Fibroblast of lung (primary cell): ENCODE measurements around the gene PDE6D. TPM values are rescaled to one million over a fixed set of nuclear protein-coding genes. Genes with fewer than 3 reads are reported as not detected.

ENCODE experiments used
- DNase-seq, 2 donors: peaks; one replicate each; pipeline versions ENCODE4 v3.0.0 to v3.0.0-alpha.2; 2010; ENCODE audit warnings: low read depth in 2 of 2
- H2AFZ ChIP-seq: 2 replicates; pipeline ENCODE4 v1.5.1; 2012; ENCODE audit warnings: low read length, control low read depth, inconsistent platforms
- H3K27ac ChIP-seq: 2 replicates; pipeline ENCODE4 v1.5.1; 2011; ENCODE audit warnings: low read length, control low read depth; ENCODE audit not compliant: insufficient read depth
- H3K27me3 ChIP-seq: 2 replicates; pipeline ENCODE4 v1.5.1; 2011; ENCODE audit warnings: mild to moderate bottlenecking, low read length; ENCODE audit not compliant: control insufficient read depth, insufficient read depth
- H3K36me3 ChIP-seq: 2 replicates; pipeline ENCODE4 v1.5.1; 2011; ENCODE audit warnings: low read length; ENCODE audit not compliant: control insufficient read depth, insufficient read depth
- H3K4me1 ChIP-seq: 2 replicates; pipeline ENCODE4 v1.5.1; 2011; ENCODE audit warnings: low read length; ENCODE audit not compliant: control insufficient read depth, insufficient read depth; ENCODE audit errors: extremely low read depth
- H3K4me2 ChIP-seq: 2 replicates; pipeline ENCODE4 v1.5.1; 2011; ENCODE audit warnings: low read length, control low read depth; ENCODE audit not compliant: insufficient read depth; ENCODE audit errors: extremely low read depth
- H3K4me3 ChIP-seq, 4 experiments: fragments of 200-600 bp in 1 of 4; sonication (generic) in 1 of 4; replicated peaks in 1 of 4; 2 replicates each; pipeline ENCODE4 v1.5.1; 2011 to 2016; ENCODE audit warnings: low read length in 4 of 4, low read depth in 3 of 4, mild to moderate bottlenecking in 3 of 4, control low read depth in 2 of 4, inconsistent platforms in 1 of 4, mixed read lengths in 1 of 4; ENCODE audit not compliant: insufficient read depth in 1 of 4; ENCODE audit errors: control extremely low read depth in 1 of 4
- H3K79me2 ChIP-seq: 2 replicates; pipeline ENCODE4 v1.5.1; 2012; ENCODE audit warnings: mild to moderate bottlenecking, low read length, inconsistent platforms; ENCODE audit not compliant: control insufficient read depth, insufficient read depth
- H3K9ac ChIP-seq: 2 replicates; pipeline ENCODE4 v1.5.1; 2011; ENCODE audit warnings: mild to moderate bottlenecking, low read length, control low read depth; ENCODE audit not compliant: insufficient read depth
- H3K9me3 ChIP-seq: 2 replicates; pipeline ENCODE4 v1.5.1; 2012; ENCODE audit warnings: low read depth, low read length; ENCODE audit not compliant: control insufficient read depth, insufficient read depth
- H4K20me1 ChIP-seq: 2 replicates; pipeline ENCODE4 v1.5.1; 2011; ENCODE audit warnings: low read length; ENCODE audit not compliant: control insufficient read depth, insufficient read depth; ENCODE audit errors: extremely low read depth
- EZH2 ChIP-seq: IDR thresholded peaks from 2 replicates; pipeline ENCODE4 v1.5.1; 2012; ENCODE audit warnings: low read length, control low read depth, mild to moderate bottlenecking; ENCODE audit errors: missing control alignments
- polyA plus RNA-seq, 2 donors: library from polyadenylated mRNA; depleted of rRNA in 1 of 2; stranded (reverse) in 1 of 2; unstranded in 1 of 2; fragments of >200 nt; gene quantifications; 2 replicates each; pipeline ENCODE4 v1.2.1, GENCODE V29; 2011 to 2012; ENCODE audit warnings: missing spikeins in 1 of 2
- total RNA-seq: library from RNA; depleted of rRNA; stranded (reverse); fragments of >200 nt; gene quantifications from 2 replicates; pipeline ENCODE4 v1.2.1, GENCODE V29; 2014
- TF ChIP-seq, protein P1 (sequence below), 2 donors: IDR thresholded peaks in 1 of 2; conservative IDR thresholded peaks in 1 of 2; 1 replicate in 1 of 2; 2 replicates in 1 of 2; pipeline ENCODE4 v1.5.1; 2011 to 2012; ENCODE audit warnings: low read length in 2 of 2, control low read depth in 1 of 2, inconsistent platforms in 1 of 2, low read depth in 1 of 2, mild to moderate bottlenecking in 1 of 2

The PDE6D gene
- total and polyA plus RNA-seq, 2 donors (not counting 1 experiment from before 2014, with no cell fraction given): 14.4 to 32.3 TPM

DNA sequence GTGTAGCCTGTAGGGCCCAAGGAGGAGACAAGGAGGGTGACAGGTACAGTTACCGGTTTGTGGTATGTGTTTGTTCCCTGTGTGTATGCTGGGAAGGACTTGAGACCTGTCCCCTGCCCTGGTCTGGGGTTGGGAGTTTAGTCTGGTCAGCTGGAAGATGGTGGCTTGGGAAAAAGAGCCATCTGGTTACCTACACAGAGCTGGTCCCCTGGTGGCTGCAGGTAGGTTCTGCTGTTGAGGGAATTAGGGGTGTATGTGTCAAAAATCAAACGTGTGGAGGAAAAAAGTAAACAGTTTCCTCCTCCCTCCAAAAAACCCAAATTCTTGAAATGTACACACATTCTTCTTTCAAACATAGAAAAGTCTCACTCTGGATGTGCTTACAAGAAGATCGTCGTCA lies 48.5 kb downstream of the PDE6D start:
- TF ChIP-seq, protein P1, sequence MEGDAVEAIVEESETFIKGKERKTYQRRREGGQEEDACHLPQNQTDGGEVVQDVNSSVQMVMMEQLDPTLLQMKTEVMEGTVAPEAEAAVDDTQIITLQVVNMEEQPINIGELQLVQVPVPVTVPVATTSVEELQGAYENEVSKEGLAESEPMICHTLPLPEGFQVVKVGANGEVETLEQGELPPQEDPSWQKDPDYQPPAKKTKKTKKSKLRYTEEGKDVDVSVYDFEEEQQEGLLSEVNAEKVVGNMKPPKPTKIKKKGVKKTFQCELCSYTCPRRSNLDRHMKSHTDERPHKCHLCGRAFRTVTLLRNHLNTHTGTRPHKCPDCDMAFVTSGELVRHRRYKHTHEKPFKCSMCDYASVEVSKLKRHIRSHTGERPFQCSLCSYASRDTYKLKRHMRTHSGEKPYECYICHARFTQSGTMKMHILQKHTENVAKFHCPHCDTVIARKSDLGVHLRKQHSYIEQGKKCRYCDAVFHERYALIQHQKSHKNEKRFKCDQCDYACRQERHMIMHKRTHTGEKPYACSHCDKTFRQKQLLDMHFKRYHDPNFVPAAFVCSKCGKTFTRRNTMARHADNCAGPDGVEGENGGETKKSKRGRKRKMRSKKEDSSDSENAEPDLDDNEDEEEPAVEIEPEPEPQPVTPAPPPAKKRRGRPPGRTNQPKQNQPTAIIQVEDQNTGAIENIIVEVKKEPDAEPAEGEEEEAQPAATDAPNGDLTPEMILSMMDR (conservative IDR thresholded peaks at IDR 0.05 in 1 of 2, IDR thresholded peaks at IDR 0.05 in 1 of 2; ENCODE audit: low read depth in 1 of 2, low read length in 2 of 2): no peak
- TF ChIP-seq EZH2: no peak
- Histone ChIP-seq H3K4me1 (no peaks in the 10 kb centered on the region), H3K9ac (no peak overlapping the region), H3K4me3 (no peak overlapping the region), H2AFZ (no peak overlapping the region), H3K27me3 (no peaks in the 10 kb centered on the region), H3K9me3 (no peaks in the 10 kb centered on the region), H3K4me2 (no peak overlapping the region), H3K27ac (no peak overlapping the region), H4K20me1 (no peaks in the 10 kb centered on the region), H3K79me2 (no peaks in the 10 kb centered on the region), H3K36me3 (no peaks in the 10 kb centered on the region)
- no peak for DNase-seq

DNA sequence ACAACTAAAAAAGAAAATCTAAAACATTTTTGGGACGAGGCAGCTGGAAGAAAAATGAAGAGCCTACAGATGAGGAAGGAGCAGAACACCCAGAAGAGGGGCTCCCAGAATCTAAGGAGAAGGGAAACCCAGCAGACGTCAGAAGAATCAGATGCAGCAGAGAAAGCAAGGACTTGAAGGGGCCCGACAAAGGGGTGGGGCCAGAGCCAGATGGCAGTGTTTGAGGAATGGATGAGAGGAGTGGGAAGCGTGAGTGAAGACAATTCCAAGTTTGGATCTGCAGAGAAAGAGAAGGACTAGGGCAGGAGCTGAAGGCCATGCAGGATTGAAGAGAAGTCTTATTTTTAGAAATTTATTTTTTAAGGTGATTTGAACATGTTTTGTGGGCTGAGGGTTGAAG lies 53.5 kb downstream of the PDE6D start:
- Histone ChIP-seq H3K27ac (no peak overlapping the region), H3K4me2 (no peak overlapping the region), H3K36me3 (no peaks in the 10 kb centered on the region), H3K27me3 (no peaks in the 10 kb centered on the region), H3K9me3 (no peaks in the 10 kb centered on the region), H3K9ac (no peak overlapping the region), H3K4me3 (no peak overlapping the region), H2AFZ (no peak overlapping the region), H3K4me1 (no peaks in the 10 kb centered on the region), H3K79me2 (no peaks in the 10 kb centered on the region), H4K20me1 (no peaks in the 10 kb centered on the region)
- no peak for DNase-seq
- TF ChIP-seq EZH2: no peak
- TF ChIP-seq, protein P1 (conservative IDR thresholded peaks at IDR 0.05 in 1 of 2, IDR thresholded peaks at IDR 0.05 in 1 of 2; ENCODE audit: low read depth in 1 of 2, low read length in 2 of 2): no peak

DNA sequence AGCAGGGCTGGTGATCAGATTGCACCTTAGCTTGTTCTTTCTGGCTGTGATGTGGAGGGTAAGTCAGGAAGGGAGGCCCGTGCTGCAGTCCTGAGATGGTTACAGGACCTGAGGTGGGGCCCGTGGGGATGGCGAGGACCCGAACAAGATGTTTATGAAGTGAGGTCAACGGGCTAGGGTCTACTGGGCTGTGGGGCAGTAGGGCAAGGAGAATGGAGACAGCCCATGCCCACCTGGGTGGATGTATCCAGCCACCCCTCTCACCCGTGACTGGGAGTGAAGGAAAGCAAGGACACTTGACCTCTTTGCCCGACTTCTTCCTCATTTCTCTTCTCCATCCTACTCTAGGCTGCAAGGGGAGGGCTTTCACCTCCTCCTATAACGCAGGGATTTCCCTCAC lies 54.8 kb downstream of the PDE6D start:
- no peak for TF ChIP-seq EZH2
- TF ChIP-seq, protein P1 (conservative IDR thresholded peaks at IDR 0.05 in 1 of 2, IDR thresholded peaks at IDR 0.05 in 1 of 2; ENCODE audit: low read depth in 1 of 2, low read length in 2 of 2): no peak
- H3K4me3 ChIP-seq: no peak overlapping the region
- no peak overlapping the region for H3K4me2 ChIP-seq
- no peaks in the 10 kb centered on the region for H3K36me3 ChIP-seq
- no peak overlapping the region for H3K9ac ChIP-seq
- H3K27ac ChIP-seq: no peak overlapping the region
- H3K79me2 ChIP-seq: no peaks in the 10 kb centered on the region
- H3K27me3 ChIP-seq: no peaks in the 10 kb centered on the region
- H4K20me1 ChIP-seq: no peaks in the 10 kb centered on the region
- no peak overlapping the region for H2AFZ ChIP-seq
- H3K9me3 ChIP-seq: no peaks in the 10 kb centered on the region
- no peaks in the 10 kb centered on the region for H3K4me1 ChIP-seq
- DNase-seq: no peak
